ENCODE data around the gene POLR1D. TPM values are rescaled to one million over a fixed set of nuclear protein-coding genes. Genes with fewer than 3 reads are reported as not detected.

The POLR1D gene
- total RNA-seq, 1 donor from 2014 or later, result 80.6 TPM

GRCh38 chr13:27634231-27634630 is 12.5 kb downstream of the POLR1D start:
- intact Hi-C loops (cut with DNase I), result no loop called here
- no peak for DNase-seq (ENCODE audit: low spot score)

GRCh38 chr13:27634791-27635190 is 13.1 kb downstream of the POLR1D start:
- no peak for DNase-seq (ENCODE audit: low spot score)
- intact Hi-C loops (cut with DNase I), result no loop called here

- DNase-seq (ENCODE audit: low spot score), result no peak
- intact Hi-C loops (cut with DNase I), result no loop called here
Observed at GRCh38 chr13:27635266-27635665, 13.6 kb downstream of the POLR1D start.

GRCh38 chr13:27636589-27637288 is 15.0 kb downstream of the POLR1D start:
- intact Hi-C loops (cut with DNase I), result no loop called here
- no peak for DNase-seq (ENCODE audit: low spot score)

- intact Hi-C loops (cut with DNase I), result no loop called here
Observed at GRCh38 chr13:27637289-27637626, 15.6 kb downstream of the POLR1D start.

GRCh38 chr13:27638001-27638400 is 16.3 kb downstream of the POLR1D start:
- intact Hi-C loops (cut with DNase I), result no loop called here
- DNase-seq (ENCODE audit: low spot score), result no peak

More at GRCh38 chr13:27637289-27637626, 15.6 kb downstream of the POLR1D start:
- no peak for DNase-seq (ENCODE audit: low spot score)

GRCh38 chr13:27638521-27638920 is 16.8 kb downstream of the POLR1D start:
- intact Hi-C loops (cut with DNase I), result no loop called here

GRCh38 chr13:27639186-27639585 is 17.5 kb downstream of the POLR1D start:
- DNase-seq (ENCODE audit: low spot score), result no peak
- intact Hi-C loops (cut with DNase I), result no loop called here

More at GRCh38 chr13:27638521-27638920, 16.8 kb downstream of the POLR1D start:
- DNase-seq (ENCODE audit: low spot score), result no peak

GRCh38 chr13:27641711-27642502 is 20.2 kb downstream of the POLR1D start:
- DNase-seq (ENCODE audit: low spot score), result no peak
- intact Hi-C loops (cut with DNase I), result no loop called here

GRCh38 chr13:27643334-27644132 is 21.8 kb downstream of the POLR1D start:
- no peak for DNase-seq (ENCODE audit: low spot score)
- intact Hi-C loops (cut with DNase I), result no loop called here

- DNase-seq (ENCODE audit: low spot score), result no peak
- intact Hi-C loops (cut with DNase I), result no loop called here
Observed at GRCh38 chr13:27644302-27644701, 22.6 kb downstream of the POLR1D start.

- intact Hi-C loops (cut with DNase I), result no loop called here
- no peak for DNase-seq (ENCODE audit: low spot score)
Observed at GRCh38 chr13:27650312-27650711, 28.6 kb downstream of the POLR1D start.

GRCh38 chr13:27654059-27654458 is 32.4 kb downstream of the POLR1D start:
- DNase-seq (ENCODE audit: low spot score), result no peak
- intact Hi-C loops (cut with DNase I), result no loop called here

GRCh38 chr13:27654816-27655215 is 33.1 kb downstream of the POLR1D start:
- no peak for DNase-seq (ENCODE audit: low spot score)
- intact Hi-C loops (cut with DNase I), result no loop called here

GRCh38 chr13:27657724-27658123 is 36.0 kb downstream of the POLR1D start:
- intact Hi-C loops (cut with DNase I), result no loop called here
- no peak for DNase-seq (ENCODE audit: low spot score)

GRCh38 chr13:27658546-27658945 is 36.9 kb downstream of the POLR1D start:
- intact Hi-C loops (cut with DNase I), result no loop called here
- no peak for DNase-seq (ENCODE audit: low spot score)

GRCh38 chr13:27659145-27659865 is 37.6 kb downstream of the POLR1D start:
- intact Hi-C loops (cut with DNase I), result no loop called here
- no peak for DNase-seq (ENCODE audit: low spot score)

GRCh38 chr13:27660511-27660910 is 38.8 kb downstream of the POLR1D start:
- no peak for DNase-seq (ENCODE audit: low spot score)
- intact Hi-C loops (cut with DNase I), result loop anchor here (5.0 to 10.0 kb wide), 2 partner anchors 126 to 167 kb away; no protein-coding TSS in a partner anchor

GRCh38 chr13:27661017-27661416 is 39.3 kb downstream of the POLR1D start:
- DNase-seq (ENCODE audit: low spot score), result no peak
- intact Hi-C loops (cut with DNase I), result loop anchor here (5.0 to 10.0 kb wide), 2 partner anchors 126 to 166 kb away; no protein-coding TSS in a partner anchor
